HepG2 (cell line): Measurements from ENCODE around the gene MAPKAPK3. TPM values are rescaled to one million over a fixed set of nuclear protein-coding genes. Genes with fewer than 3 reads are reported as not detected.

Source experiments
- ATAC-seq: fragments of 200-7000 bp; cut with Tn5 transposase; 3 replicates; pipeline ENCODE4 v1.9.1; 2020; ENCODE audit warnings: mild to moderate bottlenecking, moderate library complexity
- BruUV-seq: library from RNA; stranded (reverse); fragments of 400-500 nt; replicated peaks from 2 replicates; lab custom pipeline; 2021; lab: Mats Ljungman, UMichigan
- CTCF ChIA-PET: fragments of 300-600 bp; formaldehyde crosslinking; extraction: SDS; loops from one replicate; lab custom pipeline; 2021; ENCODE audit warnings: low total read pairs, inconsistent platforms, low intra/inter-chr PET ratio; lab: Yijun Ruan, JAX
- POLR2A ChIA-PET: fragments of 350-600 bp; sonication (Branson Sonifier 250); formaldehyde crosslinking; loops from one replicate; lab custom pipeline; 2020; ENCODE audit warnings: antibody characterized with exemption, inconsistent platforms; lab: Yijun Ruan, JAX
- DNase-seq: peaks from one replicate; pipeline ENCODE4 v3.0.0-alpha.2; 2015; ENCODE audit warnings: low spot score
- FAIRE-seq: peaks from 3 replicates; lab custom pipeline; 2011; peaks lifted over from hg19 to GRCh38; lab: Jason Lieb, UNC
- H2AFZ ChIP-seq: one replicate; pipeline ENCODE4 v1.6.1; 2011; ENCODE audit warnings: low read length, inconsistent platforms
- H3K27ac ChIP-seq: fragments of 300-600 bp; 3 replicates; pipeline ENCODE4 v1.8.0; 2011; ENCODE audit warnings: mixed run types, mild to moderate bottlenecking, mixed read lengths, low read length, inconsistent platforms; ENCODE audit not compliant: insufficient read depth; ENCODE audit errors: extremely low read length
- H3K27me3 ChIP-seq, 2 experiments: fragments of 200-600 bp in 1 of 2; 2 replicates in 1 of 2; 3 replicates in 1 of 2; pipeline versions ENCODE4 v1.6.0 to v1.8.0; 2011; ENCODE audit warnings: low read length in 2 of 2, mild to moderate bottlenecking in 2 of 2, moderate library complexity in 2 of 2, inconsistent platforms in 1 of 2; ENCODE audit not compliant: insufficient read depth in 2 of 2, control insufficient read depth in 1 of 2
- H3K36me3 ChIP-seq, 2 experiments: fragments of 200-600 bp in 1 of 2; replicated peaks in 1 of 2; 2 replicates in 1 of 2; 3 replicates in 1 of 2; pipeline versions ENCODE4 v1.5.1 to v1.8.0; 2011; ENCODE audit warnings: low read length in 2 of 2, inconsistent platforms in 1 of 2; ENCODE audit not compliant: insufficient read depth in 2 of 2, control insufficient read depth in 1 of 2
- H3K4me1 ChIP-seq: 2 replicates; pipeline ENCODE4 v1.5.1; 2012; ENCODE audit warnings: low read length, inconsistent platforms; ENCODE audit not compliant: insufficient read depth
- H3K4me2 ChIP-seq: 2 replicates; pipeline ENCODE4 v1.6.0; 2011; ENCODE audit warnings: low read depth, low read length, inconsistent platforms
- H3K4me3 ChIP-seq, 3 experiments: fragments of 200-600 bp in 1 of 3; sonication (generic), shearing (Covaris generic) in 1 of 3; replicated peaks in 1 of 3; 2 replicates each; pipeline ENCODE4 v1.5.1; 2011 to 2016; ENCODE audit warnings: low read length in 3 of 3, inconsistent platforms in 2 of 3, low read depth in 2 of 3, mild to moderate bottlenecking in 2 of 3, control low read depth in 1 of 3, mixed read lengths in 1 of 3; ENCODE audit not compliant: insufficient read depth in 1 of 3
- H3K79me2 ChIP-seq: one replicate; pipeline ENCODE4 v1.6.1; 2011; ENCODE audit warnings: low read length, inconsistent platforms; ENCODE audit not compliant: insufficient read depth
- H3K9ac ChIP-seq: 2 replicates; pipeline ENCODE4 v1.6.0; 2011; ENCODE audit warnings: mild to moderate bottlenecking, low read depth, low read length, inconsistent platforms; ENCODE audit not compliant: insufficient read depth
- H3K9me3 ChIP-seq: 2 replicates; pipeline ENCODE4 v1.5.1; 2012; ENCODE audit warnings: mild to moderate bottlenecking, low read length
- H4K20me1 ChIP-seq: 2 replicates; pipeline ENCODE4 v1.6.0; 2011; ENCODE audit warnings: inconsistent platforms, mild to moderate bottlenecking, low read length, moderate library complexity; ENCODE audit not compliant: insufficient read depth
- CEBPB ChIP-seq: IDR thresholded peaks from 2 replicates; pipeline ENCODE4 v1.6.1; 2011; ENCODE audit warnings: low read depth, low read length, improper control_type of control experiment, borderline replicate concordance
- FLYWCH1 ChIP-seq: sonication (generic); formaldehyde crosslinking; IDR thresholded peaks from 2 replicates; pipeline ENCODE4 v1.8.1; 2023; ENCODE audit warnings: mild to moderate bottlenecking, missing genetic modification reagents
- HOXA7 ChIP-seq: sonication (generic); formaldehyde crosslinking; IDR thresholded peaks from 2 replicates; pipeline ENCODE4 v1.8.1; 2022; ENCODE audit warnings: mild to moderate bottlenecking, missing genetic modification reagents, moderate library complexity
- SRSF9 ChIP-seq: fragments of 200-400 bp; formaldehyde crosslinking; IDR thresholded peaks from 2 replicates; pipeline ENCODE4 v1.6.1; 2018; ENCODE audit warnings: borderline replicate concordance, mild to moderate bottlenecking, low read depth, low read length; ENCODE audit not compliant: insufficient read depth, poor library complexity, severe bottlenecking
- ZNF263 ChIP-seq: sonication (generic); formaldehyde crosslinking; IDR thresholded peaks from 2 replicates; pipeline ENCODE4 v1.4.0; 2020; ENCODE audit warnings: missing genetic modification reagents
- WGBS: methylation state at CpG from one replicate; pipeline ENCODE4 v1.1.6; 2017; ENCODE audit warnings: low lambda C conversion rate; 5-methylcytosine and 5-hydroxymethylcytosine counted together
- in situ Hi-C: cut with HindIII; loops from 2 replicates; pipeline ENCODE4 v1.10.0; 2017; ENCODE audit warnings: low pct_unique_long_range_greater_than_20kb; ENCODE audit not compliant: extremely low pct_ligation_motif_present
- intact Hi-C: fragments of 100-400 bp; cut with micrococcal nuclease; formaldehyde crosslinking; loops from one replicate; pipeline ENCODE4 v1.10.0; 2022; ENCODE audit not compliant: unreplicated experiment
- polyA plus RNA-seq, 8 experiments: library from polyadenylated mRNA; depleted of rRNA in 3 of 8; stranded (reverse) in 7 of 8; unstranded in 1 of 8; fragments of >200 nt; fragmentation: Illumina TruSeq in 4 of 8; extraction: Trizol in 4 of 8; gene quantifications; 2 replicates each; pipeline versions ENCODE4 v1.2.1 to v1.2.3, GENCODE V29; 2011 to 2016; ENCODE audit warnings: low read depth in 4 of 8, missing spikeins in 1 of 8, mixed read lengths in 1 of 8; ENCODE audit not compliant: insufficient read depth in 1 of 8
- total RNA-seq, 5 experiments: library from RNA; depleted of rRNA; stranded (reverse); fragments of >200 nt; fragmentation: Illumina TruSeq; extraction: Trizol; gene quantifications; 2 replicates each; pipeline ENCODE4 v1.2.3, GENCODE V29; 2016; ENCODE audit warnings: low read depth in 1 of 5
- TF ChIP-seq, protein P1 (sequence below): IDR thresholded peaks from 2 replicates; pipeline ENCODE4 v1.4.0; 2020; ENCODE audit warnings: mild to moderate bottlenecking, missing genetic modification reagents

MAPKAPK3 gene
- total and polyA plus RNA-seq, 2 of the 13 experiments (the other 11 are each of a cell fraction or from before 2014, with no cell fraction given) = 39.9 to 41.2 TPM

DNA sequence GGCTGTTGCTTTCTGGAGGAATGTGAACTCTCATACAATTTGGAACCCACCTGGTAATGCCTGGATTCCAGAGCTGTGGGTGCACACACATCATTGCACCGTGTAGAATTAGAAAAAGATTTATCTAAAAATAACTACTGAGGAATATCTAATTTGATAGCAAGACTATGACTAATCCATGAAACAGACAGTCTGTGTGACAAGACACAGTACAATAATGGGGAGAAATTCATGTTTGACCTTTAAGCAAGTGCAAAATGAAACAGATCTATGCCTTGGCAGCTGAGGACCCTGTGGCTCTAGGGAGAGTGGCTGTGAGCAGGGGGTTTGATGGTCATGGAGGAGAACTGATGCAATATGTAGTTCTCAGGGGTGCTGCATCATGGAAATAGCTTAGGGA is 49.9 kb downstream of the MAPKAPK3 start:
- no TSS peak for BruUV-seq
- Histone ChIP-seq H4K20me1 (no peaks in the 10 kb centered on the region), H3K36me3 (no peaks in the 10 kb centered on the region), H3K9me3 (no peaks in the 10 kb centered on the region), H3K4me1 (peaks cover 8% of the 10 kb centered on the region; the same call in 1 of the 2 replicates), H3K4me3 (no peak overlapping the region), H3K27me3 (peaks cover 4 to 46% of the 10 kb centered on the region in 2 experiments; a peak in 3 of 5 replicates), H3K27ac (no peak overlapping the region), H3K4me2 (no peak overlapping the region), H2AFZ (no peak overlapping the region), H3K79me2 (no peaks in the 10 kb centered on the region), H3K9ac (no peak overlapping the region)
- in situ Hi-C loops = no loop called here
- ChIA-PET POLR2A (no interaction called here), CTCF (no interaction called here)
- FAIRE-seq = no peak
- ATAC-seq = no peak
- TF ChIP-seq HOXA7 (CRISPR knock-in tag) = no peak
- TF ChIP-seq, protein P1, sequence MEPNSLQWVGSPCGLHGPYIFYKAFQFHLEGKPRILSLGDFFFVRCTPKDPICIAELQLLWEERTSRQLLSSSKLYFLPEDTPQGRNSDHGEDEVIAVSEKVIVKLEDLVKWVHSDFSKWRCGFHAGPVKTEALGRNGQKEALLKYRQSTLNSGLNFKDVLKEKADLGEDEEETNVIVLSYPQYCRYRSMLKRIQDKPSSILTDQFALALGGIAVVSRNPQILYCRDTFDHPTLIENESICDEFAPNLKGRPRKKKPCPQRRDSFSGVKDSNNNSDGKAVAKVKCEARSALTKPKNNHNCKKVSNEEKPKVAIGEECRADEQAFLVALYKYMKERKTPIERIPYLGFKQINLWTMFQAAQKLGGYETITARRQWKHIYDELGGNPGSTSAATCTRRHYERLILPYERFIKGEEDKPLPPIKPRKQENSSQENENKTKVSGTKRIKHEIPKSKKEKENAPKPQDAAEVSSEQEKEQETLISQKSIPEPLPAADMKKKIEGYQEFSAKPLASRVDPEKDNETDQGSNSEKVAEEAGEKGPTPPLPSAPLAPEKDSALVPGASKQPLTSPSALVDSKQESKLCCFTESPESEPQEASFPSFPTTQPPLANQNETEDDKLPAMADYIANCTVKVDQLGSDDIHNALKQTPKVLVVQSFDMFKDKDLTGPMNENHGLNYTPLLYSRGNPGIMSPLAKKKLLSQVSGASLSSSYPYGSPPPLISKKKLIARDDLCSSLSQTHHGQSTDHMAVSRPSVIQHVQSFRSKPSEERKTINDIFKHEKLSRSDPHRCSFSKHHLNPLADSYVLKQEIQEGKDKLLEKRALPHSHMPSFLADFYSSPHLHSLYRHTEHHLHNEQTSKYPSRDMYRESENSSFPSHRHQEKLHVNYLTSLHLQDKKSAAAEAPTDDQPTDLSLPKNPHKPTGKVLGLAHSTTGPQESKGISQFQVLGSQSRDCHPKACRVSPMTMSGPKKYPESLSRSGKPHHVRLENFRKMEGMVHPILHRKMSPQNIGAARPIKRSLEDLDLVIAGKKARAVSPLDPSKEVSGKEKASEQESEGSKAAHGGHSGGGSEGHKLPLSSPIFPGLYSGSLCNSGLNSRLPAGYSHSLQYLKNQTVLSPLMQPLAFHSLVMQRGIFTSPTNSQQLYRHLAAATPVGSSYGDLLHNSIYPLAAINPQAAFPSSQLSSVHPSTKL (CRISPR knock-in tag) = no peak
- no peak for TF ChIP-seq CEBPB
- no peak for TF ChIP-seq SRSF9
- no peak for TF ChIP-seq FLYWCH1 (CRISPR knock-in tag)
- no peak for TF ChIP-seq ZNF263 (CRISPR knock-in tag)
- DNase-seq = no peak
- intact Hi-C loops = no loop called here
- WGBS = 0% methylated on average over 1 of the region's 1 CpG
